ENCODE measurements around the gene CACNA1C.

- no peak for TF ChIP-seq CTCF (conservative IDR thresholded peaks at IDR 0.05 in 1 of 2, IDR thresholded peaks at IDR 0.05 in 1 of 2; ENCODE audit: low read depth in 1 of 2, low read length in 2 of 2)
- TF ChIP-seq EZH2 (IDR thresholded peaks at IDR 0.05; ENCODE audit: low read length, missing control alignments) = no peak
These were observed 124.2 kb downstream of the CACNA1C start for GRCh38 chr12:2177003-2177402.
